Right lobe of liver (tissue), 4 donors: Measurements from ENCODE around the gene TSPAN31.

ENCODE experiments used
- POLR2A ChIP-seq: fragments of 450-650 bp; IDR thresholded peaks from one replicate; pipeline ENCODE4 v1.6.1; 2017; ENCODE audit warnings: antibody characterized with exemption, mild to moderate bottlenecking
- TF ChIP-seq, protein P1 (sequence below), 4 donors: fragments of 200-600 bp in 3 of 4; fragments of 450-650 bp in 1 of 4; IDR thresholded peaks; one replicate each; pipeline versions ENCODE4 v1.5.1 to v1.8.0; 2016 to 2022; ENCODE audit warnings: antibody characterized with exemption in 4 of 4, mild to moderate bottlenecking in 2 of 4
- donor health status: DM: no; HTN: no; CAD: no.
- donor health status: DM: no; HTN: no; CAD: no.
- donor health status: DM: no; HTN: yes; CAD: no.

DNA sequence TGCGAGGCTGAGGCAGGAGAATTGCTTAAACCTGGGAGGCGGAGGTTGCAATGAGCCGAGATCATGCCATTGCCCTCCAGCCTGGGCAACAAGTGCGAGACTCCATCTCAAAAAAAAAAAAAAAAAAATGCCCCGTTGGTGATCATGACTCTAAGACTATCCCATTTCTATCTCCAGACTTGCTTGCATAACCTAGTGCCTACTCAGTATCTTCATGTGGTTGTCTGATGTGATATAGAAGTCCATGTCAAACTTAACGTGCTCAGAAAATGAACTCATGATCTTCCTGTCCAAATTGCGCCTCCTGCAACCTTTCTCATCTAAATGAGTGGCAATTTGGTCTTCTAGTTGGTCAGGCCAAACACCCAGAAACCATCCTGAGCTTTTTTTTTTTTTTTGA, 33.1 kb downstream of the TSPAN31 start:
- TF ChIP-seq, protein P1, sequence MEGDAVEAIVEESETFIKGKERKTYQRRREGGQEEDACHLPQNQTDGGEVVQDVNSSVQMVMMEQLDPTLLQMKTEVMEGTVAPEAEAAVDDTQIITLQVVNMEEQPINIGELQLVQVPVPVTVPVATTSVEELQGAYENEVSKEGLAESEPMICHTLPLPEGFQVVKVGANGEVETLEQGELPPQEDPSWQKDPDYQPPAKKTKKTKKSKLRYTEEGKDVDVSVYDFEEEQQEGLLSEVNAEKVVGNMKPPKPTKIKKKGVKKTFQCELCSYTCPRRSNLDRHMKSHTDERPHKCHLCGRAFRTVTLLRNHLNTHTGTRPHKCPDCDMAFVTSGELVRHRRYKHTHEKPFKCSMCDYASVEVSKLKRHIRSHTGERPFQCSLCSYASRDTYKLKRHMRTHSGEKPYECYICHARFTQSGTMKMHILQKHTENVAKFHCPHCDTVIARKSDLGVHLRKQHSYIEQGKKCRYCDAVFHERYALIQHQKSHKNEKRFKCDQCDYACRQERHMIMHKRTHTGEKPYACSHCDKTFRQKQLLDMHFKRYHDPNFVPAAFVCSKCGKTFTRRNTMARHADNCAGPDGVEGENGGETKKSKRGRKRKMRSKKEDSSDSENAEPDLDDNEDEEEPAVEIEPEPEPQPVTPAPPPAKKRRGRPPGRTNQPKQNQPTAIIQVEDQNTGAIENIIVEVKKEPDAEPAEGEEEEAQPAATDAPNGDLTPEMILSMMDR (IDR thresholded peaks at IDR 0.05), result no peak
- TF ChIP-seq POLR2A, result no peak
